Pancreas (tissue), 10 donors: ENCODE data around the gene TMCC1. TPM values are rescaled to one million over a fixed set of nuclear protein-coding genes. Genes with fewer than 3 reads are reported as not detected.

ENCODE experiments used
- ATAC-seq, 4 donors: fragments of 200-7000 bp; cut with Tn5 transposase; one replicate each; pipeline versions ENCODE4 v1.8.0 to v1.9.1; 2020; ENCODE audit warnings: mild to moderate bottlenecking in 4 of 4, moderate library complexity in 4 of 4
- DNase-seq, 6 donors: peaks; one replicate each; pipeline ENCODE4 v3.0.0-alpha.2; 2020
- FAIRE-seq: peaks from 2 replicates; lab custom pipeline; 2012; peaks lifted over from hg19 to GRCh38; lab: Jason Lieb, UNC
- H3K27ac ChIP-seq, 4 donors: fragments of 200-600 bp; sonication (generic); 1 replicate in 3 of 4; 2 replicates in 1 of 4; pipeline versions ENCODE4 v1.5.0 to v1.8.0; 2020
- H3K27me3 ChIP-seq, 4 donors: fragments of 200-600 bp; one replicate each; pipeline ENCODE4 v1.8.0; 2021
- H3K36me3 ChIP-seq, 3 donors: fragments of 200-600 bp; sonication (generic) in 1 of 3; one replicate each; pipeline versions ENCODE4 v1.5.0 to v1.8.0; 2020 to 2021
- H3K4me1 ChIP-seq, 3 donors: fragments of 200-600 bp; one replicate each; pipeline ENCODE4 v1.8.0; 2021
- H3K4me3 ChIP-seq, 4 donors: fragments of 200-600 bp; sonication (generic) in 2 of 4; one replicate each; pipeline versions ENCODE4 v1.5.0 to v1.8.0; 2020 to 2021
- H3K9me3 ChIP-seq, 4 donors: fragments of 200-600 bp; one replicate each; pipeline ENCODE4 v1.8.0; 2021
- WGBS, 2 donors: extraction: QIAGEN DNeasy Blood & Tissue Kit; methylation state at CpG; one replicate each; pipeline ENCODE4 v1.1.7; 2013; 5-methylcytosine and 5-hydroxymethylcytosine counted together
- intact Hi-C, 3 donors: fragments of 100-400 bp; cut with DNase I; formaldehyde crosslinking; loops; one replicate each; pipeline versions ENCODE4 v1.11.1 to v1.14.2; 2022
- polyA plus RNA-seq, 2 donors: library from polyadenylated mRNA; stranded (reverse); fragments of 200-250 nt; gene quantifications; one replicate each; pipeline ENCODE4 v1.2.3, GENCODE V29; 2013
- total RNA-seq, 6 donors: library from RNA; stranded (reverse); fragmentation: NEBNext Ultra II Directional in 4 of 6; extraction: Animal tissue kit (Norgen Biotek cat#: 25700) in 4 of 6; gene quantifications; one replicate each; pipeline versions ENCODE4 v1.2.1 to v1.2.4, GENCODE V29; 2021 to 2023
- TF ChIP-seq, protein P1 (sequence below), 4 donors: fragments of 200-600 bp; sonication (generic) in 3 of 4; IDR thresholded peaks; one replicate each; pipeline versions ENCODE4 v1.5.0 to v1.8.0; 2021; ENCODE audit warnings: antibody characterized with exemption in 4 of 4
- donor health status: healthy with polysubstance abuse.
- donor health status: DM: no; HTN: no; CAD: no; lungs with moderate emphysema.
- donor health status: DM: no; HTN: no; CAD: no.
- donor health status: control.
- donor health status: control.
- donor health status: Bipolar disorder and iron deficiency.
- donor health status: DM: yes; HTN: yes; CAD: no.
- donor health status: DM: no; HTN: no; CAD: no.
- donor health status: DM: no; HTN: no; CAD: no.
- donor health status: DM: yes; HTN: yes; CAD: no.

The TMCC1 gene
- total and polyA plus RNA-seq, 8 donors: 5.6 to 27.5 (median 16.9) TPM

DNA sequence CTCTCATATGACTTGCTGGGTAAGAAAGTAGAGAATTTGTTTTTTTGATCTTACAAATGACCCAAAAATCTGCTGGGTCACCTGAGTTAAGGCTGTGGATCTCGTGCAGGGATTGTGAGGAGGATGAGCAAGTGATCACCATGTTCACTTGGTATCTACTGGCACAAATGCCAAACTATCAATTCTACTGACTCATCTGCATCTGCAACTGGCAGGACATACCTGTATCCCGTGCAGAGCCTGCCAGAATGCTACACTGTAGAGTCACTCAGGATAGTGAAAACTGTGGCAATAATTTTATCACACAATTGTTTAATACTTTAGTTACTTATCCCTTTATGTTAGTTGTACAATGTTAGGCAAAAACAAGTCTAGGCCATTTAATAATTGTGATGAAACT lies 157.4 kb downstream of the TMCC1 start:
- Histone ChIP-seq H3K27me3 (no peaks in the 10 kb centered on the region), H3K4me1 (peaks cover 0 to 4% (median 0%) of the 10 kb centered on the region in 3 donors), H3K27ac (no peak overlapping the region), H3K9me3 (no peaks in the 10 kb centered on the region), H3K4me3 (no peak overlapping the region), H3K36me3 (no peaks in the 10 kb centered on the region)
- 86 to 89% methylated on average over 2 of the region's 2 CpGs for WGBS, 2 donors
- ATAC-seq: no peak
- TF ChIP-seq, protein P1, sequence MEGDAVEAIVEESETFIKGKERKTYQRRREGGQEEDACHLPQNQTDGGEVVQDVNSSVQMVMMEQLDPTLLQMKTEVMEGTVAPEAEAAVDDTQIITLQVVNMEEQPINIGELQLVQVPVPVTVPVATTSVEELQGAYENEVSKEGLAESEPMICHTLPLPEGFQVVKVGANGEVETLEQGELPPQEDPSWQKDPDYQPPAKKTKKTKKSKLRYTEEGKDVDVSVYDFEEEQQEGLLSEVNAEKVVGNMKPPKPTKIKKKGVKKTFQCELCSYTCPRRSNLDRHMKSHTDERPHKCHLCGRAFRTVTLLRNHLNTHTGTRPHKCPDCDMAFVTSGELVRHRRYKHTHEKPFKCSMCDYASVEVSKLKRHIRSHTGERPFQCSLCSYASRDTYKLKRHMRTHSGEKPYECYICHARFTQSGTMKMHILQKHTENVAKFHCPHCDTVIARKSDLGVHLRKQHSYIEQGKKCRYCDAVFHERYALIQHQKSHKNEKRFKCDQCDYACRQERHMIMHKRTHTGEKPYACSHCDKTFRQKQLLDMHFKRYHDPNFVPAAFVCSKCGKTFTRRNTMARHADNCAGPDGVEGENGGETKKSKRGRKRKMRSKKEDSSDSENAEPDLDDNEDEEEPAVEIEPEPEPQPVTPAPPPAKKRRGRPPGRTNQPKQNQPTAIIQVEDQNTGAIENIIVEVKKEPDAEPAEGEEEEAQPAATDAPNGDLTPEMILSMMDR (IDR thresholded peaks at IDR 0.05): no peak
- intact Hi-C loops: no loop called here
- FAIRE-seq: no peak
- DNase-seq: no peak

- no peaks in the 10 kb centered on the region for H3K36me3 ChIP-seq
- TF ChIP-seq, protein P1 (IDR thresholded peaks at IDR 0.05): no peak
- DNase-seq: no peak
- no peak for FAIRE-seq
- intact Hi-C loops: no loop called here
- no peak overlapping the region for H3K4me3 ChIP-seq
- 75 to 87% methylated on average over 4 of the region's 4 CpGs for WGBS, 2 donors
- ATAC-seq: no peak
- H3K27ac ChIP-seq: no peak overlapping the region
- H3K4me1 ChIP-seq: peaks cover 0 to 3% (median 0%) of the 10 kb centered on the region in 3 donors
- no peaks in the 10 kb centered on the region for H3K27me3 ChIP-seq
- H3K9me3 ChIP-seq: no peaks in the 10 kb centered on the region
Observed at GRCh38 chr3:129735638-129736037, 157.9 kb downstream of the TMCC1 start.

DNA sequence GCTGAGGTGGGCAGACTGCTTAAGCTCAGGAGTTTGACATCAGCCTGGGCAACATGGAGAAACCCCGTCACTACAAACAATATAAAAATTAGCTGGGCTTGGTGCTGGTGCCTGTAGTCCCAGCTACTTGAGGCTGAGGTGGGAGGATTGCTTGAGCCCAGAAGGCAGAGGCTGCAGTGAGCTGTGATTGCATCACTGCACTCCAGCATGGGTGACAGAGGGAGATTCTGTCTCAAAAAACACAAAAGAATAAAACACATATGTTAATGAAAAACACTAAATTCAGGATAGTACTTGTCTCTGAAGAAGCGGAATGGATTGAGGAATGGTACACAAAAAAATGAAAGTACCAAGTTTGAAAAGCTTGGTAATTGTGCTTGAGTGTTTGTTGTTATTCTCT lies 159.1 kb downstream of the TMCC1 start:
- H3K27me3 ChIP-seq: no peaks in the 10 kb centered on the region
- H3K27ac ChIP-seq: no peak overlapping the region
- peaks cover 0 to 3% (median 0%) of the 10 kb centered on the region in 3 donors for H3K4me1 ChIP-seq
- H3K4me3 ChIP-seq: no peak overlapping the region
- ATAC-seq: no peak
- no peaks in the 10 kb centered on the region for H3K36me3 ChIP-seq
- TF ChIP-seq, protein P1 (IDR thresholded peaks at IDR 0.05): no peak
- 98 to 100% methylated on average over 2 of the region's 2 CpGs for WGBS, 2 donors
- DNase-seq: no peak
- intact Hi-C loops: no loop called here
- H3K9me3 ChIP-seq: no peaks in the 10 kb centered on the region
- no peak for FAIRE-seq

DNA sequence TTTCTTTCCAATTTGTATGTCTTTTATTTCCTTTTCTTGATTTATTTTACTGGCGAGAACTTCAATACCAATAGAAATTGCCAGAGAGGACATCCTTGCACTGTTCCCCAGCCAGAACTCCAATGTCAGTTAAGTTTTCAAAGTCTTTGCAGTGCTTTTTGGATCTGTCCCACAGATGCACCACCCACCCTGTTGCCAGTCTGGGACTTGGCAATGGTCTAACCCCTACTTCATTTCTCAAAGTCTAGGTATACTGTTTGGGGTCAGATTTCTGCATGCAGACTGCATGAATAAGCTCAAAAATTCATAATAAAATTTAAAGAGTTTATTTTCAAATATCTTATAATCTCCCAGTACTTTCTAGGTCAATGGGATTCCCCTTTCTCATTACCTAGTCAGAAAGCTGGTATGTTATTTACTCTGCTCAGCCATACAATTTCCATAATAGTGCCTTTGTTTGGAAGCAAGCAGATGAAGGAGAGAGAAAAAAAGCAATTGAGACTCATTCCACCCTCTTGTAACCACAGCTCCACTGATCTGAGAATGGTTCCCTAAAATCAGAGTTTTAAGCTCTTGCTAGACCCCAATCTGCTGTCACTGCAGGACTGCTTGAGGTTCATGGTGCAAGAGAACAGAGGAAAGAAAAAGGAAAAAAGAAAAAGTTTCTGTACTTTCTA lies 161.2 kb downstream of the TMCC1 start:
- Histone ChIP-seq H3K4me3 (no peak overlapping the region), H3K27me3 (no peaks in the 10 kb centered on the region), H3K27ac (peak overlapping the region in 1 of 4 donors; percentile 18), H3K36me3 (no peaks in the 10 kb centered on the region), H3K4me1 (peaks cover 0 to 3% (median 0%) of the 10 kb centered on the region in 3 donors), H3K9me3 (no peaks in the 10 kb centered on the region)
- TF ChIP-seq, protein P1 (IDR thresholded peaks at IDR 0.05): no peak
- 81 to 88% methylated on average over 1 of the region's 1 CpG for WGBS, 2 donors
- DNase-seq (no peak), FAIRE-seq (no peak), ATAC-seq (peak in 3 of 4 donors; percentile 35 to 80 (median 50))
- intact Hi-C loops: no loop called here

DNA sequence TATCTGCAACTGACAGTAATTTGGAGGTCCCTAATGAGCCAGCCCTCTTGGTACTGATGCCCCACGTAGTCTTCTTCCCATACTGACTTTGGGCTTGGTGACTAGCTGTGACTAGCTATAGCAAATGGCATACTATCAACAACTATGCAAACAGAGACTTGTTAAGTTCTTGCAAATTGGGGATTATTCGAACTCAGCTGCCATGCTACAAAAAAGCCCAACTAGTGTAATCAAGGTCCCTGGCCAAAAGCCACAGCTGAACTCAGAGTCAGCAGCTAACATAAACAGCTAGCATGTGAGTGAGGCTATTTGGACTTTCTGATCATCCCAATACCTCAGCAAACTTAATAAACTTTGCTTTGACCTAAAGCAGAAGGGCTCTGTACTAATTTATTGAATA lies 165.8 kb downstream of the TMCC1 start:
- H3K4me1 ChIP-seq: peaks cover 0 to 3% (median 0%) of the 10 kb centered on the region in 3 donors
- ATAC-seq: no peak
- WGBS, 2 donors: 70 to 79% methylated on average over 2 of the region's 2 CpGs
- H3K27ac ChIP-seq: no peak overlapping the region
- H3K9me3 ChIP-seq: no peaks in the 10 kb centered on the region
- H3K27me3 ChIP-seq: no peaks in the 10 kb centered on the region
- TF ChIP-seq, protein P1 (IDR thresholded peaks at IDR 0.05): no peak
- no peaks in the 10 kb centered on the region for H3K36me3 ChIP-seq
- no peak for FAIRE-seq
- intact Hi-C loops: no loop called here
- DNase-seq: no peak
- no peak overlapping the region for H3K4me3 ChIP-seq
